ENCODE data around the gene PTPRN2.

The PTPRN2 gene

GRCh38 chr7:158006841-158007696, 580.6 kb downstream of the PTPRN2 start:
- no peak for DNase-seq (ENCODE audit: low read depth in 1 of 2, low spot score in 1 of 2)
- in situ Hi-C loops (cut with HindIII; ENCODE audit: low pct_unique_long_range_greater_than_20kb, low sequenced_read_pairs): no loop called here
- no peak for TF ChIP-seq JUND (IDR thresholded peaks at IDR 0.05; ENCODE audit: low read depth)

DNA sequence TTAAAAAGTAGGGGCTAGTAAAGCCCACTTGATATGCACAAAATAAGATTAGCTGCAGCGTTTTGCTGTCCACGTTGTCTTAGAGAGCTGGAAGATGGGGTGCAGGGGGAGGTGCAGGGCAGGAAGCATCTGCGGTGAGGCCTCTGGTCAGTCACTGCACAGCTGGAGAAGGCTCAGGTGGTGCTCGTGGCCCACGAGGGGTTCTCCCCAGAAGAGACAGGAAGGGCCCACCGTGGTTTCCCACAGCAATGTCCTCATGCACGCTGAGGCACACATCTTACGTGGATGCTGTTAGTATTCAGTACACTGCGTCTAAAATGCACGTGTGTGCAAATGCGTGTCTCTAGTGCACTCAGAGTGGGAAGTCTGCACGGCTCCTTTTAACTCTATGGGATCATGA, 582.1 kb downstream of the PTPRN2 start:
- DNase-seq (ENCODE audit: low read depth in 1 of 2, low spot score in 1 of 2): no peak
- in situ Hi-C loops (cut with HindIII; ENCODE audit: low pct_unique_long_range_greater_than_20kb, low sequenced_read_pairs): no loop called here

GRCh38 chr7:158004123-158004490, 583.5 kb downstream of the PTPRN2 start:
- no peak for TF ChIP-seq JUND (IDR thresholded peaks at IDR 0.05; ENCODE audit: low read depth)
- in situ Hi-C loops (cut with HindIII; ENCODE audit: low pct_unique_long_range_greater_than_20kb, low sequenced_read_pairs): no loop called here
- no peak for DNase-seq (ENCODE audit: low read depth in 1 of 2, low spot score in 1 of 2)

More for the DNA sequence above, 582.1 kb downstream of the PTPRN2 start:
- TF ChIP-seq JUND (IDR thresholded peaks at IDR 0.05; ENCODE audit: low read depth): no peak

DNA sequence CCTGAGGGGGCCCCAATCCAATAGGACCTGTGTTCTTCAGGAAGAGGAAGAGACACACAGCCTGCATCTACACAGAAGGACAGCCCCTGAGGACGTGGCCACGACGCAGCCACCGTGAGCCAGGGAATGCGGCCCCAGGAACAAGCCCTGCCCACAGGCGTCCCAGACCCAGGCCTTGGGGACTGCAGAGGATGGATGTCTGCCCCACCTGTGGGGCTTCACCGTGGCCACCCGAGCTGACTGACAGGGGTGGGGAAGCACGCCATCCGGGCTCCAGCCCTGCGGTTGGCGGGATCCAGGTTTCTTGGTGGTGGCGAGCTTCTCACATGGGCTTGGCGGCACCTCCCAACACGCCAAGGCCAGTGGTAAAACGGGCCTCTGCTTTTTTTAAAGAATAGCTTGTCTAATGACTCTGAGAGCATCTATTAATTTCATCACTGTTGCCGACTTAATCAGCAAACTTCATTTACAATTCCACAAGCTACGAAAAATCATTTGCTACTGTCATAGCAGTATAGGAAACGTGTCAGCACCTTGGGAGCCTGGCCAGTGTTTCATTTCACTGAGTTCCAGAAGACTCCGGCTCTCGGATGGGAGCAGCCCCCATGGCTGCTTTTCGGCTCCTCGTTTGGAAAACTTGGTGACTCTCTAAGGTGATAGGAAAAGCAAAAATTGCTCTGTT, 584.0 kb downstream of the PTPRN2 start:
- TF ChIP-seq JUND (IDR thresholded peaks at IDR 0.05; ENCODE audit: low read depth): no peak
- in situ Hi-C loops (cut with HindIII; ENCODE audit: low pct_unique_long_range_greater_than_20kb, low sequenced_read_pairs): no loop called here
- DNase-seq (ENCODE audit: low read depth in 1 of 2, low spot score in 1 of 2): no peak

DNA sequence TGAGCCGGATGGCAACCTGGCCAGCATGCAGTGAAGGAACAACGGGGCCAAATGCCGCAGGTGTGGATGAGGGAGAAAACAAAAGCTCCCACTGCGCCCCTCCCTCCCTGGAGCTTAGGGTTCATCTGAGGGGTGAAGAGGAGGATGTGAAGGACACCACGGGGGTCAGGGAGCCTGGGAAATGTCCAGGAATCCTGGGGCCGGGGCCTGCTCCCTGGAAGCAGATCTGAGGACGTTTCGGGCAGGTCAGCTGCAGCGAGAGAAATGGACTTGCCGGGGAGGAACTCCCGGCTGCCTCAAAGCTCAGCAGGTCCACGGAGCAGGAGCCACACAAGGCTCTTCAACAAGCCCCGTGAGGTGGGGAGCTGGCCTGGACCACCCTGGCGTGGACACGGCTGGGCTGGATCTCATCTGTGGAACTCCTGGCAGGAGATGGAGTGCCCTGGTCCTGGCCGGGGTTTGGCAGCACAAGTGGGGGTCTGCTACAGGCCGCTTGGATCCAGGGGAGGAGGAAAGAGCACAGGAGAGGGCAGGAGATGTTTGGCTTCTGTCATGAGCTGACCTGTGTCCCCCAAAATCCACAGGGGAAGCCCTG, 585.0 kb downstream of the PTPRN2 start:
- no peak for TF ChIP-seq JUND (IDR thresholded peaks at IDR 0.05; ENCODE audit: low read depth)
- in situ Hi-C loops (cut with HindIII; ENCODE audit: low pct_unique_long_range_greater_than_20kb, low sequenced_read_pairs): no loop called here
- DNase-seq (ENCODE audit: low read depth in 1 of 2, low spot score in 1 of 2): no peak

GRCh38 chr7:158001621-158002320, 585.9 kb downstream of the PTPRN2 start:
- no peak for TF ChIP-seq JUND (IDR thresholded peaks at IDR 0.05; ENCODE audit: low read depth)
- in situ Hi-C loops (cut with HindIII; ENCODE audit: low pct_unique_long_range_greater_than_20kb, low sequenced_read_pairs): no loop called here
- peak; percentile 26 to 62 for DNase-seq (ENCODE audit: low read depth in 1 of 2, low spot score in 1 of 2)

- TF ChIP-seq JUND (IDR thresholded peaks at IDR 0.05; ENCODE audit: low read depth): no peak
- in situ Hi-C loops (cut with HindIII; ENCODE audit: low pct_unique_long_range_greater_than_20kb, low sequenced_read_pairs): no loop called here
- no peak for DNase-seq (ENCODE audit: low read depth in 1 of 2, low spot score in 1 of 2)
Measured at GRCh38 chr7:158001003-158001402, 586.6 kb downstream of the PTPRN2 start.

DNA sequence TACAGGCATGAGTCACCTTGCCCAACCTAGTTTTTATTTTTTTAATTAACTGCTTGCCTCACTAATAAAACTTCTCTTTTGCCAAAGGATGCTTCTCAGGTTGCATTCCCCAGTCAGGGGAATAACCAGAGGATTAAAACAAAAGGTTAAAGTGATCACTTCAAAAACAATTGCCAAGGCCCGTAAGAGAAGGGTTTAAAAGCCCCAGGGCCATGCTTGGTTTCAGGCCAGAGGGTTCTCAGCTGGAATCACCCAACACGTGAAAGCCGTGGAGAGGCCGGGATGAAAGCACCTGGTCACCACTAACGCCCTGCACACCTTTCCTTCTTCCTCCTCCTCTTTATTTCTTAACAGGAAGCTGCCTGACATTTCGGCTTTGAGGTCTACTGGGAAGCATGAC, 587.5 kb downstream of the PTPRN2 start:
- TF ChIP-seq JUND (IDR thresholded peaks at IDR 0.05; ENCODE audit: low read depth): no peak
- in situ Hi-C loops (cut with HindIII; ENCODE audit: low pct_unique_long_range_greater_than_20kb, low sequenced_read_pairs): no loop called here
- DNase-seq (ENCODE audit: low read depth in 1 of 2, low spot score in 1 of 2): no peak

DNA sequence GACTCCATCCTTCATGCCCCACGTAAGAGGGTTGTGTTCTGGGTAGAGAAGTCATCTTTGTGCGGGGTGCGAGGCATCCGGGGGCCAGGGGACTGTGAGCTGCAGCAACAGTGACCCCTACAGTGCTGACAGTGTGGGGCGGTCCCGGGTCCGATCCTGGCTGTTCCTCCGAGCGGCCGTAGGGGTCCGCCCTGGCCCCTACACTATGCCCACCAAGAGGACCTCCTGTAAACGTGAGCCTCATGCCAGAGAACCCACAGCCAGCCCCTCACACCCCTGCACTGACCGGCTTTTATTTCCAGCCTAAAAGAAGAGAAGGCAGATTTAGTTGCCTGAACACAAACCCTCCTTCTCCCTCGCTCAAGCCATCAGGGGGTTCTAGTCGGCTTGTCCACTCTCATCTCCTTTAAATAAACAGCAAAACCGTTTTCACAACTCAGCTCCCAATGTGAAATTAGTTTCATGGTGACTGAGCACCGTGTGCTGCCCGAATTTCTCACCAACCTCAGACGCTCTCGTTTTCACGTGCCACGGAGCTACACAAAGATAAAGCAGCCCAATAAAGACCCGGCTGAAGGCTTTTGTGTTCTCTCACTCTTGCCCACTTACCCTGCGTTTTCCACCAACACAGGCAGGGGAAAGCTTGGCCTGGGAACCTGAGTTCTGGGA, 588.6 kb downstream of the PTPRN2 start:
- no peak for TF ChIP-seq JUND (IDR thresholded peaks at IDR 0.05; ENCODE audit: low read depth)
- no peak for DNase-seq (ENCODE audit: low read depth in 1 of 2, low spot score in 1 of 2)
- in situ Hi-C loops (cut with HindIII; ENCODE audit: low pct_unique_long_range_greater_than_20kb, low sequenced_read_pairs): no loop called here

DNA sequence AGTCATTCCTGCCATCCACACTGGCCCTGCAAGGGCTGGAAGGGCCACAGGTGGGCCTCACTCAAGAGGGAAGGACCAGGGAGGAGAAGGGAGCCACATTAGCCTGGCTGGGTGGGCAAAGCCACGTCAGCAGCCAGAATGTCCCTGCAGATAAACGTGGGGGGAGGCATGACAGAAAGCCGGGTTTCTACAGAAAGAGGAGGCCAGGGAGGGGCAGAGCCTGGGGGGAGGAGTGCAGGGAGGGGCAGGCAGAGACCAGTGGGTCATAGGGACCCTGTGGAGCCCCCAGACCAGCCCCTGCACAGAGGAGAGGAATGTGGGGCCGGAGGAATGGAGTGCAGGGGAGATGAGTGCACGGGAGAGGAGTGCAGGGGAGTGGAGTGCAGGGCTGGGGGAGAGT, 590.2 kb downstream of the PTPRN2 start:
- no peak for DNase-seq (ENCODE audit: low read depth in 1 of 2, low spot score in 1 of 2)
- no peak for TF ChIP-seq JUND (IDR thresholded peaks at IDR 0.05; ENCODE audit: low read depth)

DNA sequence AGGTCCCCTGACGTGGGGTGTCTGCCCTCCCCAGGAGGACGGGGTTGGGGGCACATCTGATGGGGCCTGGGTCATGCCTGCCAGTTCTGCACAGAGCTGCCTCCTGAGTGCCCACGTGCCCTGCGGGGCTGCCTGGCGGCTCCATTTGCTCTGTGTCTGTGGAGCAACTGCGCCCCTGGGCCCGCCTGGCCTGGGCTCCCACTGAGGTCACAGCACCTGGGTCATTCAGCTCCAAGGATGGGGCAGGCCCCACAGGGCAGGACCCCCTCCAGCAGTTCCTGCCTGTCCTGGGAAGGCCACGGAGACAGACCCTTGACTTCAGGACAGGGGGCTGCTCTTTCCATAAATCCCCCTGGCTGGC, 590.6 kb downstream of the PTPRN2 start:
- TF ChIP-seq JUND (IDR thresholded peaks at IDR 0.05; ENCODE audit: low read depth): no peak
- in situ Hi-C loops (cut with HindIII; ENCODE audit: low pct_unique_long_range_greater_than_20kb, low sequenced_read_pairs): no loop called here
- DNase-seq (ENCODE audit: low read depth in 1 of 2, low spot score in 1 of 2): no peak

More for the DNA sequence above, 590.2 kb downstream of the PTPRN2 start:
- in situ Hi-C loops (cut with HindIII; ENCODE audit: low pct_unique_long_range_greater_than_20kb, low sequenced_read_pairs): no loop called here

Data from T47D (cell line).